NB4 (cell line): Measurements from ENCODE around the gene ST8SIA5.
A peak's percentile ranks its signal among the peaks of the same experiment; 100 is the strongest.
"Not testable (repeated sequence)": the region's sequence is repeated elsewhere in the genome, so short reads cannot be mapped to it uniquely, and the experiment has no call there.

Experiments
- DNase-seq: peaks from one replicate; pipeline ENCODE4 v3.0.0; 2010; ENCODE audit warnings: low read depth
- H3K4me3 ChIP-seq: one replicate; pipeline ENCODE4 v1.5.1; 2011; ENCODE audit warnings: mild to moderate bottlenecking, low read depth, low read length, moderate library complexity
- MYC ChIP-seq: IDR thresholded peaks from 2 replicates; pipeline ENCODE4 v1.6.1; 2011; ENCODE audit warnings: low read depth, low read length
- POLR2A ChIP-seq: IDR thresholded peaks from 2 replicates; pipeline ENCODE4 v1.6.1; 2011; ENCODE audit warnings: mild to moderate bottlenecking; ENCODE audit not compliant: insufficient read length; ENCODE audit errors: extremely low read depth
- TF ChIP-seq, protein P1 (sequence below): IDR thresholded peaks from one replicate; pipeline ENCODE4 v1.5.1; 2012; ENCODE audit warnings: low read depth, low read length
- TF ChIP-seq, protein P2 (sequence below): IDR thresholded peaks from 2 replicates; pipeline ENCODE4 v1.6.1; 2011; ENCODE audit warnings: low read depth, low read length

Gene ST8SIA5, protein sequence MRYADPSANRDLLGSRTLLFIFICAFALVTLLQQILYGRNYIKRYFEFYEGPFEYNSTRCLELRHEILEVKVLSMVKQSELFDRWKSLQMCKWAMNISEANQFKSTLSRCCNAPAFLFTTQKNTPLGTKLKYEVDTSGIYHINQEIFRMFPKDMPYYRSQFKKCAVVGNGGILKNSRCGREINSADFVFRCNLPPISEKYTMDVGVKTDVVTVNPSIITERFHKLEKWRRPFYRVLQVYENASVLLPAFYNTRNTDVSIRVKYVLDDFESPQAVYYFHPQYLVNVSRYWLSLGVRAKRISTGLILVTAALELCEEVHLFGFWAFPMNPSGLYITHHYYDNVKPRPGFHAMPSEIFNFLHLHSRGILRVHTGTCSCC

DNA sequence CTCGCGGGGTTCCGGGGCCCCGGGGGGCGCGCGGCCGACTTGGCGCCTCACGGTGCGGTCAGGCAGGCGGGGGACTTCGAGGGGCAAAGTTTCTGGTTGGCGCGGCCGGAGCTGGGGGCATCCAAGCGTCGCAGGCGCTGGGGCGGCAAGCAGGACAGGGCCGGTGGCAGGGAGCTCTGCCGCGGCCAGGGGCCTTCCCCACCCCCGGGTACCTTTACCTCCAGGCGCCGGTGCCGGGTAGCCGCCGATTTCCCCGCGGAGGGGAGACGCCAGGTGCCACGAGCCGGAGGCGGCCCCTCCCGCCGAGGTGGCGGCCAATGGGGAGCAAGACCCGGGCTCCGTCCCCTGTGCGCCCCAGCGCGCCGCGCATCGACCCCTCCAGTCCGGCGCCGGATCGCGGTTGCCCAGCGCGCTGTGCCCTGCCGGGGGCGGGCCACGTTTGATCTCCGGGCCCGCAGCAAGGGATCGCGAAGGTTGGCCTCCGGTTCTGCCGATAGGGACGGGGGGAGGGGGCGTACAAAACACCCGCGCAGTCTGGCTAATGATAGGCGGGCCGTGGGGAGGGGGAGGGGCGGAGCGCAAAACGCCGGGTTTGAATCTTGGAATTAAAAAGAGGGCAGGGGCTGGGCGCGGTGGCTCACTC, at the start of gene ST8SIA5:
Gene ST8SIA5 (minus strand): TSS at position 495 of the 643 bp plus-strand sequence. CDS start 545 bp downstream, outside the sequence.
- TF ChIP-seq, protein P1, sequence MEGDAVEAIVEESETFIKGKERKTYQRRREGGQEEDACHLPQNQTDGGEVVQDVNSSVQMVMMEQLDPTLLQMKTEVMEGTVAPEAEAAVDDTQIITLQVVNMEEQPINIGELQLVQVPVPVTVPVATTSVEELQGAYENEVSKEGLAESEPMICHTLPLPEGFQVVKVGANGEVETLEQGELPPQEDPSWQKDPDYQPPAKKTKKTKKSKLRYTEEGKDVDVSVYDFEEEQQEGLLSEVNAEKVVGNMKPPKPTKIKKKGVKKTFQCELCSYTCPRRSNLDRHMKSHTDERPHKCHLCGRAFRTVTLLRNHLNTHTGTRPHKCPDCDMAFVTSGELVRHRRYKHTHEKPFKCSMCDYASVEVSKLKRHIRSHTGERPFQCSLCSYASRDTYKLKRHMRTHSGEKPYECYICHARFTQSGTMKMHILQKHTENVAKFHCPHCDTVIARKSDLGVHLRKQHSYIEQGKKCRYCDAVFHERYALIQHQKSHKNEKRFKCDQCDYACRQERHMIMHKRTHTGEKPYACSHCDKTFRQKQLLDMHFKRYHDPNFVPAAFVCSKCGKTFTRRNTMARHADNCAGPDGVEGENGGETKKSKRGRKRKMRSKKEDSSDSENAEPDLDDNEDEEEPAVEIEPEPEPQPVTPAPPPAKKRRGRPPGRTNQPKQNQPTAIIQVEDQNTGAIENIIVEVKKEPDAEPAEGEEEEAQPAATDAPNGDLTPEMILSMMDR: no peak
- no peak for TF ChIP-seq POLR2A
- TF ChIP-seq, protein P2, sequence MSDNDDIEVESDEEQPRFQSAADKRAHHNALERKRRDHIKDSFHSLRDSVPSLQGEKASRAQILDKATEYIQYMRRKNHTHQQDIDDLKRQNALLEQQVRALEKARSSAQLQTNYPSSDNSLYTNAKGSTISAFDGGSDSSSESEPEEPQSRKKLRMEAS: no peak
- TF ChIP-seq MYC: no peak
- H3K4me3 ChIP-seq: no peak within 1 kb of the TSS
- DNase-seq: no peak

DNA sequence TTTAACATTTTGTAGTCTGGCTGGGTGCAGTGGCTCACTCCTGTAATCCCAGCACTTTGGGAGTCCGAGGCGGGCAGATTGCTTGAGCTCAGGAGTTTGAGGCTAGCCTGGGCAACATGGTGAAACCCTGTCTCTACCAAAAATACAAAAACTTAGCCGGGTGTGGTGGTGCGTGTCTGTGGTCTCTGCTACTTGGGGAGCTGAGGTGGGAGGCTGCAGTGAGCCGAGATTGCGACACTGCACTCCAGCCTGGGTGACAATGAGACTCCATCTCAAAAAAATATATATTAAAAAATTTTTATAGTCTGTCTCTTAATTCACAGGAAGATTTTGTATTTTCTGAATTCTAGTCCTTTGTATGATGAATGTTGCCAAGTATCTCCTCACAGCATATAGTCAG, 39.1 kb upstream of the ST8SIA5 start:
- H3K4me3 ChIP-seq: not testable (repeated sequence)
- peak; percentile 21 for DNase-seq

DNA sequence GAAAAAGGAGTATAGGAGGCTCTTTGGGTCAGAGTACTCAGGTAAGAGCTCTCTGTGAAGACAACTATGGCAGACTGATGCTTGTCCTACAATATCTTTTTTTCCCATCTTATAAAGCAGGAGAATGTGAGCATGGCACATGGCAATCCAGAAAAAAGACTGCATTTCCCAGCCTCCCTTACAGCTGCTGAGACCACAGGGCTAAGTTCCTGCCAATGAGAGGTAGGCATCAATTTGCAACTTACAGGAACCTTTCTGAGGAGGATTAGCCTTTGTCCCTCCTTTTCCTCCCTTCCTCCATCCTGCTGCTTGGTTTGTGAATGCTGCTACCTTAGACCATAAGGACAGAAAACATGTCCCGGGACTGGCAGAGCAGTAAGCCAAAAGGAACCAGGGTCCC, 37.8 kb upstream of the ST8SIA5 start:
- TF ChIP-seq, protein P2: no peak
- TF ChIP-seq POLR2A (no peak), MYC (no peak)
- TF ChIP-seq, protein P1: no peak
- H3K4me3 ChIP-seq: no peak overlapping the region
- no peak for DNase-seq

DNA sequence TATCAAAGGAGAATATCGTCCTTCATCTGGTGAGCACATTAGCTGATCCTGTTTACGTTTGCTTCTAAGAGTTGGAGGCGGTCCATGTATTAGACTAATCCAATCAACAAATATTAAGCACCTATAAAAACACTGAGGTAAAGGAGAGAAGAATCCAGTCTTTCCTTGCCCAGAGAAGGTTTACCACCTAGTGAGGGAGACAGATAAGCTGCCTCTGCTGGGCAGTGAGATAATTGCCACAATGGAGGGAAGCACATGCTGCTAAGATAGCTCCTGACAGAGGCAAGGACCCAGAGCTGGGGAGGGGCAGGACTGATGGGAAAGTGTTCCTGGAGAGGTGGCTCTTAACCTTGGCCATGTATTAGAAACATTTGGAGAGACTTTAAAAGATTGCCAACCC, 36.7 kb upstream of the ST8SIA5 start:
- H3K4me3 ChIP-seq: no peak overlapping the region
- TF ChIP-seq, protein P2: no peak
- TF ChIP-seq MYC: no peak
- no peak for TF ChIP-seq POLR2A
- TF ChIP-seq, protein P1: no peak
- DNase-seq: no peak

DNA sequence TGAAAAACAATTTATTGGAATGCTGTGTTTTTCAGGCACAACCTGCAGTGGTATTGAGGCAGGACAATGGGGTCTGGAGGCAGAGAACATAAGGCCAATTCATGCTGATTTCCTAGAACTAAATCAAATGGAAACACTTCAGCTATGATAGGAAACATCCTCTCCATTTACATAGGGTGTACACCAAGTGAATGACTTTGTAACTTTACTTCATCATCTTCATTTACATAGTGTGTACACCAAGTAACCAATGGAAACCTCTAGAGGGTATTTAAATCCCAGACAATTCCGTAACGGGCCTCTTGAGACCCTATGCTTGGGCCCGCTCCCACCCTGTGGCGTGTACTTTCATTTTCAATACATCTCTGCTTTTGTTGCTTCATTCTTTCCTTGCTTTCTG, 32.2 kb upstream of the ST8SIA5 start:
- no peak overlapping the region for H3K4me3 ChIP-seq
- no peak for TF ChIP-seq MYC
- TF ChIP-seq, protein P2: no peak
- TF ChIP-seq, protein P1: no peak
- TF ChIP-seq POLR2A: no peak
- DNase-seq: no peak

DNA sequence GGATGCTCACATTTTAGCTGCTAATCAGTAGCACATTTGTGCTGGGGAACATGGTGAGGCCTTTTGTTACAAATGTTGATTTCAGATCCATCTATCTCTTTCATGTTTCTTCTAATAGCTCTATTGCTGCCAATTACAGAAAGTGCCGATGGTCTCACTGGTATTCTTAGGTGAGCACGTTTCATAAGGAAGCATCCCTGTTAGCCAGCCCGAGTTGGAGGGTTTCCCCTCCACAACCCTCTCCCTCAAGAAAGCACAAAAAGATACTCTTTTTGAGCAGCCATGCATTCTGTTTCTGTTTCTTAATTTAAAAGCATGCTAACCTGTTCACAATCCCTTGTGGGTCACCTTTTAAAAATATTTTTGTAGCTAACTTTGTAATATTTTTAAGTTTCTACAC, 30.8 kb upstream of the ST8SIA5 start:
- H3K4me3 ChIP-seq: no peak overlapping the region
- no peak for DNase-seq
- TF ChIP-seq, protein P2: no peak
- TF ChIP-seq, protein P1: no peak
- TF ChIP-seq MYC (no peak), POLR2A (no peak)
